Mesothelial cell of epicardium (in vitro differentiated cells): Measurements from ENCODE around the gene SLC38A10. TPM values are rescaled to one million over a fixed set of nuclear protein-coding genes. Genes with fewer than 3 reads are reported as not detected.

Experiments used
- DNase-seq, 2 experiments: peaks; one replicate each; pipeline ENCODE4 v3.0.0; 2021; ENCODE audit warnings: low spot score in 2 of 2; ENCODE audit not compliant: unreplicated experiment in 2 of 2
- H3K27ac Mint-ChIP-seq: 2 replicates; pipeline ENCODE4 v1.8.0; 2021; ENCODE audit warnings: mixed read lengths
- H3K27me3 Mint-ChIP-seq: 2 replicates; pipeline ENCODE4 v1.8.0; 2021; ENCODE audit warnings: low read depth, mixed read lengths
- H3K36me3 Mint-ChIP-seq: 2 replicates; pipeline ENCODE4 v1.8.0; 2021; ENCODE audit warnings: mixed read lengths
- H3K4me1 Mint-ChIP-seq: 2 replicates; pipeline ENCODE4 v1.8.0; 2021; ENCODE audit warnings: mixed read lengths
- H3K4me3 Mint-ChIP-seq: 2 replicates; pipeline ENCODE4 v1.8.0; 2021; ENCODE audit warnings: mild to moderate bottlenecking, moderate library complexity, mixed read lengths
- H3K9me3 Mint-ChIP-seq: 2 replicates; pipeline ENCODE4 v1.8.0; 2021; ENCODE audit warnings: mixed read lengths
- total RNA-seq: library from RNA; stranded (reverse); gene quantifications from 3 replicates; pipeline ENCODE4 v1.2.1, GENCODE V29; 2021
- TF ChIP-seq, protein P1 (sequence below): fragments of 200-600 bp; sonication (generic); IDR thresholded peaks from one replicate; pipeline ENCODE4 v1.5.0; 2021; ENCODE audit warnings: antibody characterized with exemption; ENCODE audit not compliant: unreplicated experiment

Gene SLC38A10
- total RNA-seq, 1 donor from 2014 or later: 103 TPM

GRCh38 chr17:81271226-81271625, 23.9 kb downstream of the SLC38A10 start:
- Mint-ChIP-seq H3K36me3 (peaks cover 40% of the 10 kb centered on the region), H3K27ac (no peak overlapping the region)

DNA sequence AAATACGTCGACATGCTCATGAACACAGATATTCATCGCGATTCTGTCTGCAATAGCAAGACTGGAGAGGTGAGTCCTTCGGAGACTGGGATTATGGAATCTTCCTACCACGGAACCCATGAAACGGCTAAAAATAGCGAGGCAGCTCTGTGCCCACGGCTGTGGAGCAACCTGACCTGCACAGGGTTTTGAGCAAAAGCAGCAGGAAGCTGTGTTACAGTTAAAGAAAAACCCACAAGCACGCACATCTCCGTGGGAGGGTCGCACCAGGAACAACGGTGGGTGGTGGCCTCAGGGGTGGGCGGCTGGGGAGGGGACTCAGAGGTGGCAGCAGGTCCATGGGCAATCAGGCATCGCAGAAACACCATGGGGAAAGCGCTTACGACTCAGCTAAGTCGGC, 24.8 kb downstream of the SLC38A10 start:
- H3K9me3 Mint-ChIP-seq: no peaks in the 10 kb centered on the region
- TF ChIP-seq, protein P1, sequence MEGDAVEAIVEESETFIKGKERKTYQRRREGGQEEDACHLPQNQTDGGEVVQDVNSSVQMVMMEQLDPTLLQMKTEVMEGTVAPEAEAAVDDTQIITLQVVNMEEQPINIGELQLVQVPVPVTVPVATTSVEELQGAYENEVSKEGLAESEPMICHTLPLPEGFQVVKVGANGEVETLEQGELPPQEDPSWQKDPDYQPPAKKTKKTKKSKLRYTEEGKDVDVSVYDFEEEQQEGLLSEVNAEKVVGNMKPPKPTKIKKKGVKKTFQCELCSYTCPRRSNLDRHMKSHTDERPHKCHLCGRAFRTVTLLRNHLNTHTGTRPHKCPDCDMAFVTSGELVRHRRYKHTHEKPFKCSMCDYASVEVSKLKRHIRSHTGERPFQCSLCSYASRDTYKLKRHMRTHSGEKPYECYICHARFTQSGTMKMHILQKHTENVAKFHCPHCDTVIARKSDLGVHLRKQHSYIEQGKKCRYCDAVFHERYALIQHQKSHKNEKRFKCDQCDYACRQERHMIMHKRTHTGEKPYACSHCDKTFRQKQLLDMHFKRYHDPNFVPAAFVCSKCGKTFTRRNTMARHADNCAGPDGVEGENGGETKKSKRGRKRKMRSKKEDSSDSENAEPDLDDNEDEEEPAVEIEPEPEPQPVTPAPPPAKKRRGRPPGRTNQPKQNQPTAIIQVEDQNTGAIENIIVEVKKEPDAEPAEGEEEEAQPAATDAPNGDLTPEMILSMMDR: no peak
- H3K27ac Mint-ChIP-seq: no peak overlapping the region
- no peaks in the 10 kb centered on the region for H3K27me3 Mint-ChIP-seq
- H3K4me3 Mint-ChIP-seq: no peak overlapping the region
- H3K4me1 Mint-ChIP-seq: no peaks in the 10 kb centered on the region
- no peak for DNase-seq
- H3K36me3 Mint-ChIP-seq: peaks cover 41% of the 10 kb centered on the region

More at GRCh38 chr17:81271226-81271625, 23.9 kb downstream of the SLC38A10 start:
- H3K4me3 Mint-ChIP-seq: no peak overlapping the region
- H3K4me1 Mint-ChIP-seq: no peaks in the 10 kb centered on the region
- TF ChIP-seq, protein P1: no peak
- no peaks in the 10 kb centered on the region for H3K27me3 Mint-ChIP-seq
- no peaks in the 10 kb centered on the region for H3K9me3 Mint-ChIP-seq
- DNase-seq: no peak

- DNase-seq: no peak
- no peaks in the 10 kb centered on the region for H3K9me3 Mint-ChIP-seq
- no peaks in the 10 kb centered on the region for H3K4me1 Mint-ChIP-seq
- H3K4me3 Mint-ChIP-seq: no peak overlapping the region
- TF ChIP-seq, protein P1: no peak
- H3K36me3 Mint-ChIP-seq: peaks cover 37% of the 10 kb centered on the region
- no peak overlapping the region for H3K27ac Mint-ChIP-seq
- H3K27me3 Mint-ChIP-seq: no peaks in the 10 kb centered on the region
Observed at GRCh38 chr17:81267390-81268067, 27.6 kb downstream of the SLC38A10 start.

- no peaks in the 10 kb centered on the region for H3K4me1 Mint-ChIP-seq
- TF ChIP-seq, protein P1: no peak
- H3K9me3 Mint-ChIP-seq: no peaks in the 10 kb centered on the region
- H3K27me3 Mint-ChIP-seq: no peaks in the 10 kb centered on the region
- peaks cover 32% of the 10 kb centered on the region for H3K36me3 Mint-ChIP-seq
- H3K4me3 Mint-ChIP-seq: no peak overlapping the region
- no peak overlapping the region for H3K27ac Mint-ChIP-seq
- no peak for DNase-seq
Observed at GRCh38 chr17:81265576-81265975, 29.5 kb downstream of the SLC38A10 start.

- Mint-ChIP-seq H3K4me3 (no peak overlapping the region), H3K9me3 (no peaks in the 10 kb centered on the region), H3K36me3 (peaks cover 28% of the 10 kb centered on the region), H3K27ac (no peak overlapping the region), H3K4me1 (no peaks in the 10 kb centered on the region), H3K27me3 (no peaks in the 10 kb centered on the region)
- TF ChIP-seq, protein P1: no peak
- no peak for DNase-seq
Observed at GRCh38 chr17:81264640-81265039, 30.5 kb downstream of the SLC38A10 start.
